Esophagus squamous epithelium (tissue), 4 donors: Measurements from ENCODE around the gene SULT1A2.

ENCODE experiments used
- CTCF ChIP-seq, 6 experiments: fragments of 450-650 bp in 4 of 6; fragments of 200-600 bp in 2 of 6; sonication (generic) in 2 of 6; IDR thresholded peaks; one replicate each; pipeline ENCODE4 v1.5.1; 2016 to 2019; ENCODE audit warnings: antibody characterized with exemption in 6 of 6, mild to moderate bottlenecking in 4 of 6, moderate library complexity in 4 of 6
- POLR2A ChIP-seq, 4 donors: fragments of 450-650 bp; IDR thresholded peaks; one replicate each; pipeline ENCODE4 v1.6.1; 2017; ENCODE audit warnings: antibody characterized with exemption in 4 of 4, mild to moderate bottlenecking in 4 of 4, moderate library complexity in 3 of 4

GRCh38 chr16:28596840-28597691 is at the start of gene SULT1A2:
- no peak for TF ChIP-seq CTCF (IDR thresholded peaks at IDR 0.05)
- TF ChIP-seq POLR2A (IDR thresholded peaks at IDR 0.05), result no peak
